Measurements from ENCODE around the gene ELP4. TPM values are rescaled to one million over a fixed set of nuclear protein-coding genes. Genes with fewer than 3 reads are reported as not detected.
"Not testable (repeated sequence)": the region's sequence is repeated elsewhere in the genome, so short reads cannot be mapped to it uniquely, and the experiment has no call there.

Gene ELP4
- total RNA-seq, 2 donors from 2014 or later: 16.9 TPM

GRCh38 chr11:31725176-31725575 lies 215.6 kb downstream of the ELP4 start:
- no peaks in the 10 kb centered on the region for H3K36me3 ChIP-seq
- no peak overlapping the region for H3K4me3 ChIP-seq
- ATAC-seq (ENCODE audit: insufficient number of reproducible peaks, low FRiP score, low read depth): no peak
- H3K27me3 ChIP-seq (replicated peaks; ENCODE audit: insufficient read depth): no peaks in the 10 kb centered on the region
- no peaks in the 10 kb centered on the region for H3K9me3 ChIP-seq
- DNase-seq (ENCODE audit: low spot score): no peak
- no peak overlapping the region for H3K27ac ChIP-seq
- TF ChIP-seq CTCF (IDR thresholded peaks at IDR 0.05): no peak
- peaks cover 0 to 4% of the 10 kb centered on the region in 2 donors for H3K4me1 ChIP-seq (ENCODE audit: control insufficient read depth in 1 of 2, low read depth in 2 of 2)

GRCh38 chr11:31728432-31728831 lies 218.9 kb downstream of the ELP4 start:
- TF ChIP-seq CTCF (IDR thresholded peaks at IDR 0.05): no peak
- no peaks in the 10 kb centered on the region for H3K27me3 ChIP-seq (replicated peaks; ENCODE audit: insufficient read depth)
- peaks cover 7% of the 10 kb centered on the region for H3K9me3 ChIP-seq

GRCh38 chr11:31740131-31740530 lies 230.6 kb downstream of the ELP4 start:
- no peak for DNase-seq (ENCODE audit: low spot score)
- H3K36me3 ChIP-seq: no peaks in the 10 kb centered on the region
- no peaks in the 10 kb centered on the region for H3K27me3 ChIP-seq (replicated peaks; ENCODE audit: insufficient read depth)
- ATAC-seq (ENCODE audit: insufficient number of reproducible peaks, low FRiP score, low read depth): no peak
- H3K4me1 ChIP-seq (ENCODE audit: control insufficient read depth in 1 of 2, low read depth in 2 of 2): no peaks in the 10 kb centered on the region
- H3K27ac ChIP-seq: no peak overlapping the region
- no peak overlapping the region for H3K4me3 ChIP-seq
- H3K9me3 ChIP-seq: peaks cover 3% of the 10 kb centered on the region
- TF ChIP-seq CTCF (IDR thresholded peaks at IDR 0.05): no peak

More at GRCh38 chr11:31728432-31728831, 218.9 kb downstream of the ELP4 start:
- Histone ChIP-seq H3K4me1 (ENCODE audit: control insufficient read depth in 1 of 2, low read depth in 2 of 2) (no peaks in the 10 kb centered on the region), H3K4me3 (no peak overlapping the region), H3K36me3 (no peaks in the 10 kb centered on the region), H3K27ac (no peak overlapping the region)
- DNase-seq (ENCODE audit: low spot score): no peak
- ATAC-seq (ENCODE audit: insufficient number of reproducible peaks, low FRiP score, low read depth): no peak

- not testable (repeated sequence) for H3K36me3 ChIP-seq; H3K4me1 ChIP-seq (ENCODE audit: control insufficient read depth in 1 of 2, low read depth in 2 of 2)
These were observed 231.3 kb downstream of the ELP4 start for GRCh38 chr11:31740731-31741368.

GRCh38 chr11:31747581-31747980 lies 238.0 kb downstream of the ELP4 start:
- Histone ChIP-seq H3K36me3 (no peaks in the 10 kb centered on the region), H3K9me3 (no peaks in the 10 kb centered on the region), H3K27ac (no peak overlapping the region), H3K4me3 (no peak overlapping the region), H3K4me1 (ENCODE audit: control insufficient read depth in 1 of 2, low read depth in 2 of 2) (no peaks in the 10 kb centered on the region), H3K27me3 (replicated peaks; ENCODE audit: insufficient read depth) (no peaks in the 10 kb centered on the region)
- ATAC-seq (ENCODE audit: insufficient number of reproducible peaks, low FRiP score, low read depth) (no peak), DNase-seq (ENCODE audit: low spot score) (no peak)
- no peak for TF ChIP-seq CTCF (IDR thresholded peaks at IDR 0.05)

More at GRCh38 chr11:31740731-31741368, 231.3 kb downstream of the ELP4 start:
- H3K27ac ChIP-seq; ATAC-seq (ENCODE audit: insufficient number of reproducible peaks, low FRiP score, low read depth); H3K9me3 ChIP-seq; H3K27me3 ChIP-seq (replicated peaks; ENCODE audit: insufficient read depth); H3K4me3 ChIP-seq; DNase-seq (ENCODE audit: low spot score): not testable (repeated sequence)

All from thoracic aorta (tissue), 2 donors.